ENCODE data around the gene INAFM2.
A peak's percentile ranks its signal among the peaks of the same experiment; 100 is the strongest.

INAFM2 gene

GRCh38 chr15:40338921-40339620 is 15.6 kb downstream of the INAFM2 start:
- ATAC-seq = peak; percentile 39
- TF ChIP-seq ZC3H10 (CRISPR knock-in tag; IDR thresholded peaks at IDR 0.05) (no peak), ZNF565 (CRISPR knock-in tag; conservative IDR thresholded peaks at IDR 0.05; ENCODE audit: low read depth) (no peak), TCF4 (CRISPR knock-in tag; IDR thresholded peaks at IDR 0.05; ENCODE audit: borderline replicate concordance) (no peak), CSDC2 (CRISPR knock-in tag; IDR thresholded peaks at IDR 0.05) (no peak), CREB5 (CRISPR knock-in tag; IDR thresholded peaks at IDR 0.05; ENCODE audit: low read depth) (peak; percentile 55; the same call in 1 of the 2 replicates), ISL1 (CRISPR knock-in tag; IDR thresholded peaks at IDR 0.05) (peak; percentile 23; the same call in 1 of the 2 replicates), ZNF70 (CRISPR knock-in tag; IDR thresholded peaks at IDR 0.05) (no peak)

DNA sequence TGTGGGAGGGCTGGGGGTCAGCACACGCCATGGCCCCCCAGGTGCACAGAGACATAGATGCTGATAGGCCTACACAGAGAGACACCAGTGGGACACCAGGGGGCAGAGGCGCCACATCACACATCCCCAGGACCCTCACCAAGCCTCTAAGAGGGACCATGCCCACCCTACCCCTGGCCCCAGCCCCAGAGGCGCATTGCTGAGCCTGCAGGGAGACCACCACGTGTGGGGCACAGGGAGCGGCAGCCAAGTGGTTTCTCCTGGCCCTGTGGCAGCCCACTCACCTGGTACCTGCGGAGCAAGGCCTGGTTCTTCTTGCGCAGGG is 16.1 kb downstream of the INAFM2 start:
- no peak for TF ChIP-seq CSRNP3 (CRISPR knock-in tag; IDR thresholded peaks at IDR 0.05)
- no peak for TF ChIP-seq RARB (CRISPR knock-in tag; IDR thresholded peaks at IDR 0.05)
- TF ChIP-seq CREB5 (CRISPR knock-in tag; IDR thresholded peaks at IDR 0.05; ENCODE audit: low read depth) = no peak
- TF ChIP-seq ISL1 (CRISPR knock-in tag; IDR thresholded peaks at IDR 0.05) = no peak
- TF ChIP-seq OSR1 (CRISPR knock-in tag; IDR thresholded peaks at IDR 0.05) = no peak
- no peak for TF ChIP-seq ARNTL (CRISPR knock-in tag; IDR thresholded peaks at IDR 0.05; ENCODE audit: borderline replicate concordance, low read depth)
- 0 out of 3 replicates have a peak, but pooled peaks have one; percentile 1 for ATAC-seq

DNA sequence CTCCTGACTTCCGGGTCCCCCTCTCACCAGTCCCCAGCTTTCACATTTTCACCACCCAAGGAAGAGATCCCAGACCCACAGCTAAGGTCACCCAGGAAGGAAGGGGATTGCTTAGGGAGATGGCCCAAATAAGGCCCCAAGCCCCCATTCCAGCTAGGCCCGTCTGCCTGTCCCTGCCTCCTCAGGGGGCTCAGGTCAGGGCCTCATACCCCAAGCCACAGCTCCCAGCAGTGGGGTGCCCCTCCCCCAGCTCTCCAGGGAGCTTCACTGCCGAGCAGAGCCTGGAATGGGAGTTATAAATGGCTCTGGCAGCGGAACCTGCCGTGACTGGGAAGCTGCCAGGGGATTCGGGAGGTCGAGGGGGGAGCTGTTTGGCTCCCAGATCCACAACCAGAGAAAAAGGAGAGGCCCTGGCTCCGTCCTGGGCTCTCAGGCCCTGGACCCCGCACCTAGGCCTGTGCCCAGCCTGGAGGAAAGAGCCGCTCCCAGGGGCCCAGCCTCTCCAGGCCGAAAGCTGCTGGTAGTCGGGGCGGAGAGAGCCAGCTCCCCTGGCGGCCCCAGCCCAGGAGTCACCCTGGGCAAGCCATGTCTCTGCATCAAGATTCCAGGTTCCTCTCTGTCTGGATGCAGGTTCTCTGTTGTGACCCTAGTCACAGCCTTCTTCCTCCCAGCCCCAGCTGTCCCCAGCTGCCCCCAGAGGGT is 16.7 kb downstream of the INAFM2 start:
- peak; percentile 51 for ATAC-seq
- TF ChIP-seq ISL1 (CRISPR knock-in tag; IDR thresholded peaks at IDR 0.05) = no peak
- no peak for TF ChIP-seq ZNF8 (CRISPR knock-in tag; IDR thresholded peaks at IDR 0.05)
- 0 out of 2 replicates have a peak, but pooled peaks have one; percentile 36 for TF ChIP-seq ESRRG (CRISPR knock-in tag; IDR thresholded peaks at IDR 0.05)
- TF ChIP-seq, protein P1, sequence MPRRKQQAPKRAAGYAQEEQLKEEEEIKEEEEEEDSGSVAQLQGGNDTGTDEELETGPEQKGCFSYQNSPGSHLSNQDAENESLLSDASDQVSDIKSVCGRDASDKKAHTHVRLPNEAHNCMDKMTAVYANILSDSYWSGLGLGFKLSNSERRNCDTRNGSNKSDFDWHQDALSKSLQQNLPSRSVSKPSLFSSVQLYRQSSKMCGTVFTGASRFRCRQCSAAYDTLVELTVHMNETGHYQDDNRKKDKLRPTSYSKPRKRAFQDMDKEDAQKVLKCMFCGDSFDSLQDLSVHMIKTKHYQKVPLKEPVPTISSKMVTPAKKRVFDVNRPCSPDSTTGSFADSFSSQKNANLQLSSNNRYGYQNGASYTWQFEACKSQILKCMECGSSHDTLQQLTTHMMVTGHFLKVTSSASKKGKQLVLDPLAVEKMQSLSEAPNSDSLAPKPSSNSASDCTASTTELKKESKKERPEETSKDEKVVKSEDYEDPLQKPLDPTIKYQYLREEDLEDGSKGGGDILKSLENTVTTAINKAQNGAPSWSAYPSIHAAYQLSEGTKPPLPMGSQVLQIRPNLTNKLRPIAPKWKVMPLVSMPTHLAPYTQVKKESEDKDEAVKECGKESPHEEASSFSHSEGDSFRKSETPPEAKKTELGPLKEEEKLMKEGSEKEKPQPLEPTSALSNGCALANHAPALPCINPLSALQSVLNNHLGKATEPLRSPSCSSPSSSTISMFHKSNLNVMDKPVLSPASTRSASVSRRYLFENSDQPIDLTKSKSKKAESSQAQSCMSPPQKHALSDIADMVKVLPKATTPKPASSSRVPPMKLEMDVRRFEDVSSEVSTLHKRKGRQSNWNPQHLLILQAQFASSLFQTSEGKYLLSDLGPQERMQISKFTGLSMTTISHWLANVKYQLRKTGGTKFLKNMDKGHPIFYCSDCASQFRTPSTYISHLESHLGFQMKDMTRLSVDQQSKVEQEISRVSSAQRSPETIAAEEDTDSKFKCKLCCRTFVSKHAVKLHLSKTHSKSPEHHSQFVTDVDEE (CRISPR knock-in tag; IDR thresholded peaks at IDR 0.05) = no peak
- 0 out of 2 replicates have a peak, but pooled peaks have one; percentile 31 for TF ChIP-seq SNAI2 (CRISPR knock-in tag; IDR thresholded peaks at IDR 0.05)
- TF ChIP-seq CSDC2 (CRISPR knock-in tag; IDR thresholded peaks at IDR 0.05) = no peak
- TF ChIP-seq TOX (CRISPR knock-in tag; IDR thresholded peaks at IDR 0.05; ENCODE audit: borderline replicate concordance) = no peak
- peak; percentile 1; the same call in 1 of the 2 replicates for TF ChIP-seq ZFP30 (CRISPR knock-in tag; IDR thresholded peaks at IDR 0.05)

- peak; percentile 68 for ATAC-seq
- TF ChIP-seq TCF4 (CRISPR knock-in tag; IDR thresholded peaks at IDR 0.05; ENCODE audit: borderline replicate concordance) = no peak
- TF ChIP-seq OSR1 (CRISPR knock-in tag; IDR thresholded peaks at IDR 0.05) = no peak
- TF ChIP-seq ARNTL (CRISPR knock-in tag; IDR thresholded peaks at IDR 0.05; ENCODE audit: borderline replicate concordance, low read depth) = no peak
- no peak for TF ChIP-seq PPARA (CRISPR knock-in tag; IDR thresholded peaks at IDR 0.05; ENCODE audit: borderline replicate concordance)
- no peak for TF ChIP-seq ZNF565 (CRISPR knock-in tag; conservative IDR thresholded peaks at IDR 0.05; ENCODE audit: low read depth)
- TF ChIP-seq, protein P2, sequence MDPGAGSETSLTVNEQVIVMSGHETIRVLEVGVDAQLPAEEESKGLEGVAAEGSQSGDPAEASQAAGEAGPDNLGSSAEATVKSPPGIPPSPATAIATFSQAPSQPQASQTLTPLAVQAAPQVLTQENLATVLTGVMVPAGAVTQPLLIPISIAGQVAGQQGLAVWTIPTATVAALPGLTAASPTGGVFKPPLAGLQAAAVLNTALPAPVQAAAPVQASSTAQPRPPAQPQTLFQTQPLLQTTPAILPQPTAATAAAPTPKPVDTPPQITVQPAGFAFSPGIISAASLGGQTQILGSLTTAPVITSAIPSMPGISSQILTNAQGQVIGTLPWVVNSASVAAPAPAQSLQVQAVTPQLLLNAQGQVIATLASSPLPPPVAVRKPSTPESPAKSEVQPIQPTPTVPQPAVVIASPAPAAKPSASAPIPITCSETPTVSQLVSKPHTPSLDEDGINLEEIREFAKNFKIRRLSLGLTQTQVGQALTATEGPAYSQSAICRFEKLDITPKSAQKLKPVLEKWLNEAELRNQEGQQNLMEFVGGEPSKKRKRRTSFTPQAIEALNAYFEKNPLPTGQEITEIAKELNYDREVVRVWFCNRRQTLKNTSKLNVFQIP (CRISPR knock-in tag; IDR thresholded peaks at IDR 0.05; ENCODE audit: borderline replicate concordance, low read depth) = no peak
- TF ChIP-seq BACH2 (CRISPR knock-in tag; IDR thresholded peaks at IDR 0.05; ENCODE audit: borderline replicate concordance) = no peak
- TF ChIP-seq ZNF70 (CRISPR knock-in tag; IDR thresholded peaks at IDR 0.05) = no peak
- TF ChIP-seq ISL1 (CRISPR knock-in tag; IDR thresholded peaks at IDR 0.05) = no peak
- TF ChIP-seq, protein P1 (CRISPR knock-in tag; IDR thresholded peaks at IDR 0.05) = no peak
- no peak for TF ChIP-seq ESRRG (CRISPR knock-in tag; IDR thresholded peaks at IDR 0.05)
- no peak for TF ChIP-seq CSDC2 (CRISPR knock-in tag; IDR thresholded peaks at IDR 0.05)
Observed at GRCh38 chr15:40340740-40341400, 17.4 kb downstream of the INAFM2 start, which contains the start of gene CCDC9B. CCDC9B (minus strand) TSS chr15:40340939; CDS start chr15:40340819, 120 bp downstream.
